ENCODE results near the gene JAZF1.

Gene JAZF1

GRCh38 chr7:27955596-27955995, 225.0 kb downstream of the JAZF1 start:
- no peak for DNase-seq

GRCh38 chr7:27955011-27955410, 225.6 kb downstream of the JAZF1 start:
- no peak for DNase-seq

GRCh38 chr7:27953777-27954176, 226.8 kb downstream of the JAZF1 start:
- DNase-seq = no peak

GRCh38 chr7:27953361-27953760, 227.2 kb downstream of the JAZF1 start:
- DNase-seq = no peak

DNA sequence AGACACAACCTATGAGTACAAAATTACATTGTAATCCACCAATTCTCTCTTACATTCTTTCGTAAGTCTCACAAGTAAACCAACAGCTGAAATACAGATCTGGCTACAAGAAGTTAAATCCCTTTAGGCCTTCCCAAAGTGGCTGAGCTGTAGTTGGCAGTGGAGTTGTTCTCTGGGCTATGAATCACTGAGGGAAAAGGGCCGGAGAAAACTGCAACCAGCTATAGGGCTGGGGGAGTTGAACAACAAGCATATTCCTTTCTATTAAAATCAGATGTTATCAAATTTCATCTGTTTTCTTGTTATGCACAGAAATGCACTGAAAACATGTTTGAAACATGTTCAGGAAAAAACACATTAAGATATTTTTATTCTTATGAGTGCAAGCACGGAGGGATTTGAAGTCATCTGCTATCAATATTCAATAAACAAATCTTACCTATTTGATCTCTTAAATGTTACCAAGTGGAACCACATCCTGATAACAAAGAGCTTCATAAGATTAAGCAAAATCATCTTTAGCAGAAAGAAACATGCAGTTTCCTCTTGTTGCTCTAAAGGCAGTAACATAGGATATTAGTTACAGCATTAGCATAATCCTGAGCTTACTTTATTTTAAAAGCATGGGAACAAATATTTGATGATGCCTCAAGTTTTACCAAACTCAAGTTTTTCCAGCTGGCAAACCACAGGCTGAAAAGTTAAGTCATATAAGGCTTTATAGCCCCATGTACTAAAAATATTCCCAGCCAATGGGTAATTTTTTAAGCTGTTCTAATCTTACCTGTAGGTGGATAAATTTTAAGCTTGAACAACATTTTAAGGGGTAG, 227.9 kb downstream of the JAZF1 start:
- no peak for DNase-seq

GRCh38 chr7:27950123-27950522, 230.5 kb downstream of the JAZF1 start:
- no peak for DNase-seq

GRCh38 chr7:27948861-27949260, 231.7 kb downstream of the JAZF1 start:
- DNase-seq = no peak

- no peak for DNase-seq
These were observed 232.9 kb downstream of the JAZF1 start for GRCh38 chr7:27947586-27948278.

GRCh38 chr7:27946351-27946750, 234.2 kb downstream of the JAZF1 start:
- no peak for DNase-seq

GRCh38 chr7:27945058-27945795, 235.4 kb downstream of the JAZF1 start:
- no peak for DNase-seq

GRCh38 chr7:27944643-27945042, 236.0 kb downstream of the JAZF1 start:
- no peak for DNase-seq

GRCh38 chr7:27943241-27943640, 237.4 kb downstream of the JAZF1 start:
- DNase-seq = no peak

DNA sequence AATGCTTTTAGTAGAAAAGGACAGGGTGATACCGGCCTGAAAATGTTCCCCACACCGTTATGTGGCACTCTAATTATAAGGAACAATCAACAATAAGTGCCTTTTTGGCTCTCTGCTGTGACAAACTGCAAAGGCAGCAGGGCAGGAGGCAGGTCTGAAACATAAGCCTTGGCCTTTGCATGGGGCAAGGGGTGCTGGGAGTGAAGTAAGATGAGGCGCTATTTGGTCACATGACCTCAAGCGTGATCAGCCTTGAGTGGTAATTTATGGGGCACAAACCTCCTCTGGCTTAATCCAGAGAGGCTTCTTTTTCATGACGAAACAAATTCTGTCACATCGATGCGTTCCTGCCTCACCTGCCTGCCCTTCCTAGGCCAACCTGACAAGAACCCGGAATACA, 237.9 kb downstream of the JAZF1 start:
- DNase-seq = no peak

DNA sequence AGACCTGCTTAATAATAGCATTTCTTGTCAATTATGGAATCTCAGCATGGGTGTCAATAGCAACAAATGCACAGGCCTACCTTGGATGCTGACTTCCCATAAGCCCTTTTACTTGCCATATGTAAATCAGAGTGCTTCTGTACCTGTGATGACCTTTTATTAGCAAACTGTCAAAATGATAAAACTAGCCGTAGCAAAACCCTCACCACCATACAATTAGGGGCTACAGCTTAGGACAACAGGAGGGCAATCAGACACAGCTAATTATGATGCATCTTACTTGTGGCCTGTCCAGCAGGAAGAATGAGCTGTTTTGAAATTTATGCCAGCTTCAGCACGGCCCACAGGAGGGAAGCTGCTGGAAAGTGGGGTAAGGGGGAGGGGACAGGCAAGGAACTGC, 239.1 kb downstream of the JAZF1 start:
- DNase-seq = no peak

DNA sequence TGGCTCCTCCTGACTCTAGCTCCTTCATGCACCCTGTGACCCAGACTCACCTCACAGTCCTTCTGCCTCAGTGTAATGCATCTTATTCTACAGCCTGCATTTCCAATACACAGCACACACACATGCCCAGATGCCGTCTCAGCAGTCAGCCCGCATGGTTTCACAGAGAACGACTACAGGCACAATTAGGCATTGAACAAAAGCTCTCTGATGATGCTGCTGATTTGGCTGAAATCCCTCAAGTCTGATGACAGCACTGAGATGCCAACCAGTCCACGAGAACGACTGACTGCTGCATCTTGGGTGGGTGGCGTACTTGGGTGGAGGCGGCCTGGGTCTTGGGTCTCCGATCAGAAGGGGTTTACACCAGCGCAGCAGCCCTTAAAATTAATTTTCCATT, 240.3 kb downstream of the JAZF1 start:
- DNase-seq = no peak

DNA sequence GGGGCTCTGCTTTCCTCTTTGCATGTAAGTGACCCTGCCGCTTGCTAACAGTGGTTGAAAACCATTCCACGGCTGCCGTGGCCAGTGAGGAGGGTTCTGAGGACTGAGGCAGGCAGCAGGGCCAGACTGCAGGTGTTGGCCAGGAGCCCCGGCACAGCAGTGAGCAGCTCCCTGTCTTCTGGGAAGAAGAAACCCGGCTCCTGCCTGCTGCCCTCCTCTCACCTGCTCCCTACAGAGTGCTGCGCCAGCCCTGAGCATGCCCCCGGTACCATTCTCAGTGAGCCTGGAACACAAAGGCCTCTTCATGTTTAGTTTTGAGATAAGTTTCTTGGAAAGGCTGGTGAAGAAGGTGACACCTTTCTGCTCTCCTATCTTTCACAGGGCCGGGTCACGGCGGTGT, 240.7 kb downstream of the JAZF1 start:
- no peak for DNase-seq

GRCh38 chr7:27936768-27937102, 243.9 kb downstream of the JAZF1 start:
- no peak for DNase-seq

DNA sequence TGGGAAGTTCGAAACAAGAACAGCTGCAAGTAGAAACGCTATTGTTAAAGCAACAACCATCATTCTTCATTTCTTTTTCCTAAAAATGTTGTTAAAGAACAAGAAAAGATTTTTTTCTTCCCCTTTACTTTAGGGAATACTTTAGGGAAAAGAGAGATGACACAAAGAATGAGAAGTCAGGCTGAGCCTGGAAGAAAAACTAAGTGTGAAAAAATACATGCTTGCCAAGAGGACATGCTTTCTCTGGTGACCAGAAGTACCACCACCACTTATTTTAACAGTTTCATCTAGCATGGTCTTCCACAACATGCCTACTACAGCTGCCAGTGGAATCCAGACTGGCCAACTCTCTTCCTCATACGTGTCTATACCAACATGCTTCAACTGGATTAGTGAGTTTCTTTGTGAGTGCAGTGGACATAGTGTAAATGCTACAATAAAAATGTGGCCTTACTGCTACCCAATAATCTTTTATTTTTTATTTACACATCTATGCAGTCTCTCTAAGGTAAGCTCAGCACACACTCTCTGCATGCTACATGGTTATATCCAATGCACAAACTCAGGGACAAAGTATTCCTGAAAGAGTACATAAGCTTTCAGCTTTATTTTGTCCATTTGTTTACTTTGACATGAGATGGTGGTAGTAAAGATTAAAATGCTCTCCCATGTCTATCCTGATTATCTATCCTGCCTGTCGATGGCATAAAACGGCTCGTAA, 244.4 kb downstream of the JAZF1 start:
- no peak for DNase-seq

- DNase-seq = no peak
These were observed 246.7 kb downstream of the JAZF1 start for GRCh38 chr7:27933671-27934565.

DNA sequence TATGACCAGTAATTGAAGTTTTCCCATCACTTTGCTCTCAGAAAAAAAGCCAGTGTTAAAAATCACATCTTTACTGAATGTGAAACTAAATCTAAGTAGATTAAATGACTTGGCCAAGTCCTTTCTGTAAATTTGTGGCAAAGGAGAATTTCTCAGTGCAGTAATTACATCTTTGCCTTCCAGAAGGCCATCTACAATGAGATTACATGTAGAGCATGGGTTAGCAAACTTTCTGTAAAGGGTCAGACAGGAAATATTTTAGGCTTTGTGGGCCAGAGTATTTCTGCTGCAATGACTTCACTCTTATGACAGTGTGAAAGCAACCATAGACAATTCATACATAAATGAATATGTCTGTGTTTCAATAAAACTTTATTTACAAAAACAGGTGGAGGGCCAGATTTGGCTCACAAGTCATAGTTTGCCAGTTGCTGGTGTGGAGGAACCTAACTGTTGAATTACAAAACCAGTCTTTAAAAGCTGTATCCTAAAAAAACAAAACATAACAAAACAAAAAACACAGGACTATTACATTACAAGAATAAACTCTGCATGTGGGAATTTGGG, 249.6 kb downstream of the JAZF1 start:
- DNase-seq = no peak

DNA sequence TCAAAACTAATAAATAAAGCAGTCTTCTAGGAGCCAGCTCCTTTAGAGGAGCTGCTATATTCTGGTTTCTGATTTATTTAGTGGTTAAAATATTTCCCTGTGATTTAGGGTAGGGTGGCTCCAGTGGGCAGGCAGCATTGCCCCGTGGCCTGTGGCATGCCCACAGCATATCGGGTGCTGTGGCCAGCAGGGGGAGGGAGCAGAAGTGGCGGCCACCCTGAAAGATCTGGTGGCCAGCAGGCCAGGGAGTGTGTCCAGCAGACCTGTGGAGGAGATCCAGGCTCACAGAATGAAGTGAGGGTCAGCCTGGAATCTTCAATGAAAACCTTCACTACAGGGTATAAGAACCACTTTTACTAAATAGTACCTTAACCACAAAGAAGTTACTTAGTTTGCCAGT, 251.5 kb downstream of the JAZF1 start:
- no peak for DNase-seq

DNA sequence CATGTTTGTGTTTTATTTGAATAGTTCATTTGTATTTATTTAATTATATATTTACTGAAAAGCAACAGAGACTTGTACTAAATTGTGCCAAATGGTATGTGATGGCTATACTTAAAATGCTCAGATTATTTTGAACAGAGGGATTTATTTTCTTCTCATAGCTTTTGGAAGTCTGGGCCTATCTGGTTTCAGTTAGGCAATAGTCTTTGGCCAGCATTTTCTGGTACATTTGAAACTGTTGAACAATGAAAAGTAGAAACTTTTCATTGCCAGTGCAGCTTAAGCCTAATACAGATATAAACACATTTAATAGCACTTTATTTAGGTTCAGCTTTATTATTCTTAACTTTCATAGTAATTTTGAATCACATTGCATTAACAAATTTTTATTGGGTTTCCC, 252.6 kb downstream of the JAZF1 start:
- DNase-seq = no peak

Data from activated CD4-positive, alpha-beta T cell treated with anti-CD3 and anti-CD28 coated beads for 48 hours (primary cell).